Measurements from ENCODE around the gene FAM184B. TPM values are rescaled to one million over a fixed set of nuclear protein-coding genes. Genes with fewer than 3 reads are reported as not detected.

Gene FAM184B
- total RNA-seq, 1 experiment from 2014 or later = 0.17 TPM

- TF ChIP-seq ZNF138 (CRISPR knock-in tag; conservative IDR thresholded peaks at IDR 0.05) = no peak
- TF ChIP-seq ATF2 (CRISPR knock-in tag; IDR thresholded peaks at IDR 0.05; ENCODE audit: borderline replicate concordance, low read depth) = no peak
Observed at GRCh38 chr4:17690898-17691297, 90.5 kb downstream of the FAM184B start (continued).

- Mint-ChIP-seq H3K36me3 (no peaks in the 10 kb centered on the region), H3K27me3 (ENCODE audit: low read depth) (no peaks in the 10 kb centered on the region), H3K9me3 (no peaks in the 10 kb centered on the region), H3K4me1 (0 out of 2 replicates have a peak, but pooled peaks cover 3% of the 10 kb centered on the region), H3K27ac (no peak overlapping the region), H3K4me3 (no peak overlapping the region)
- DNase-seq (ENCODE audit: low spot score) (no peak), ATAC-seq (no peak)
- TF ChIP-seq ZNF512 (CRISPR knock-in tag; IDR thresholded peaks at IDR 0.05; ENCODE audit: borderline replicate concordance) (no peak), ZNF425 (CRISPR knock-in tag; conservative IDR thresholded peaks at IDR 0.05) (no peak), ZSCAN18 (CRISPR knock-in tag; IDR thresholded peaks at IDR 0.05) (no peak), ZNF317 (CRISPR knock-in tag; IDR thresholded peaks at IDR 0.05; ENCODE audit: borderline replicate concordance, low read depth) (no peak), HMGA2 (CRISPR knock-in tag; IDR thresholded peaks at IDR 0.05) (no peak), TEAD1 (CRISPR knock-in tag; IDR thresholded peaks at IDR 0.05) (no peak), ZBTB21 (CRISPR knock-in tag; IDR thresholded peaks at IDR 0.05; ENCODE audit: borderline replicate concordance) (no peak), CDX4 (CRISPR knock-in tag; IDR thresholded peaks at IDR 0.05; ENCODE audit: borderline replicate concordance) (no peak), TCF7 (CRISPR knock-in tag; IDR thresholded peaks at IDR 0.05; ENCODE audit: low read depth) (no peak), MYBL2 (CRISPR knock-in tag; IDR thresholded peaks at IDR 0.05) (no peak), ATF3 (CRISPR knock-in tag; conservative IDR thresholded peaks at IDR 0.05) (no peak), AFF4 (CRISPR knock-in tag; IDR thresholded peaks at IDR 0.05; ENCODE audit: borderline replicate concordance) (no peak), MLX (CRISPR knock-in tag; IDR thresholded peaks at IDR 0.05) (no peak), FOXK1 (CRISPR knock-in tag; IDR thresholded peaks at IDR 0.05) (no peak), MXD4 (CRISPR knock-in tag; IDR thresholded peaks at IDR 0.05; ENCODE audit: borderline replicate concordance) (no peak)
- POLR2A ChIA-PET = no interaction called here
- CTCF ChIA-PET = no interaction called here
Observed at GRCh38 chr4:17690135-17690534, 91.3 kb downstream of the FAM184B start.

All from WTC11 (cell line).